ENCODE results near the gene MAN2A2. TPM values are rescaled to one million over a fixed set of nuclear protein-coding genes. Genes with fewer than 3 reads are reported as not detected.
A peak's percentile ranks its signal among the peaks of the same experiment; 100 is the strongest.
"Not testable (repeated sequence)": the region's sequence is repeated elsewhere in the genome, so short reads cannot be mapped to it uniquely, and the experiment has no call there.

The MAN2A2 gene
- total RNA-seq, 2 donors from 2014 or later, result 172 to 244 TPM

DNA sequence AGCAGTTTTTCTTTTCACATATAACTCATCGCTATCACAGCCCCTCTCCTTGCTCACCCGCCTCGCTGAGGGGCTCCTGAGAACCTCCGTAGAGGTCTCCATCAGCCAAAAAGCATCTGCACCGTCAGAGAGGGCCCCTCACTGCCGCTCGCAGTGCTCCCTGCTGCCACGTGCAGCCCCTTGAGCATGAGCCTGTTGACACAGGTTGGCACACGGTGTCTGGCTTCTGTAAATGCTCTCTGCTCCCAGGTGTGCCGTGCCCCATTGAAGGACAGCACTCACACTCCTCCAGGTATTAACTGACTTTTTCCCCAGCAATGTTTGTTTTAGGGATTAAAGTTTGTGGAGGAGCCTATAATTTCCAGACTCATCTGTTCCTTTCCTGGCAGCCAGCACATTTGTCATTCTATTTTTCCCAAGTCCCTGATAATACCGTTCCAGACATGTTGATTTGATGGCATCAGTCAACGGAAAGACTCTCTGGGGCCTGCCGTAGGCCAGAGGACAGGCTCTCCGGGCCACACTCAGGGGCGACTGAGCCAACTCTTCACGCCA lies 36.9 kb upstream of the MAN2A2 start:
- Mint-ChIP-seq H3K4me3 (no peak overlapping the region), H3K4me1 (ENCODE audit: low read depth in 2 of 2) (peaks cover 59 to 63% of the 10 kb centered on the region in 2 donors), H3K27ac (peak overlapping the region; percentile 99 to 100), H3K9me3 (no peaks in the 10 kb centered on the region), H3K36me3 (peaks cover 6% of the 10 kb centered on the region), H3K27me3 (no peaks in the 10 kb centered on the region)
- no peak for ATAC-seq
- no peak for DNase-seq (ENCODE audit: low spot score)

DNA sequence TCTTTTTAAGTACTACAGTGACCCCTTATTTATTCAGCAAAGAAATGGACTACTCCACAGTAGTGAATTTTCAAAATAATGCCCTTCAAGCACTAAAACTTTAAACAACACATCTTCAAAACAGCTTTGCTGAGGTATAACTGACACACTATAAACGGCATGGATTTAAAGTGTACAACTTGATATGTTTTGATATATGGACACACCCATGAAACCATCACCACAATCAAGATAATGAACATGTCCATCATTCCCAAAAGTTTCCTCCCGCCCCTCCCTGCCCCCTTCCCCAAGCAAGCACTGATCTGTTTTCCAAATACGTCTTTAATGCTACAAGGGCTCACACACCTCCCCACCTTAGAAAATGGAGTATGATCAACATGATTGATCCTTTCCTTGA lies 36.3 kb upstream of the MAN2A2 start:
- ATAC-seq (no peak), DNase-seq (ENCODE audit: low spot score) (no peak)
- Mint-ChIP-seq H3K4me1 (ENCODE audit: low read depth in 2 of 2) (peaks cover 56 to 61% of the 10 kb centered on the region in 2 donors), H3K9me3 (no peaks in the 10 kb centered on the region), H3K27ac (peak overlapping the region; percentile 99 to 100), H3K27me3 (no peaks in the 10 kb centered on the region), H3K36me3 (peaks cover 6% of the 10 kb centered on the region), H3K4me3 (no peak overlapping the region)

DNA sequence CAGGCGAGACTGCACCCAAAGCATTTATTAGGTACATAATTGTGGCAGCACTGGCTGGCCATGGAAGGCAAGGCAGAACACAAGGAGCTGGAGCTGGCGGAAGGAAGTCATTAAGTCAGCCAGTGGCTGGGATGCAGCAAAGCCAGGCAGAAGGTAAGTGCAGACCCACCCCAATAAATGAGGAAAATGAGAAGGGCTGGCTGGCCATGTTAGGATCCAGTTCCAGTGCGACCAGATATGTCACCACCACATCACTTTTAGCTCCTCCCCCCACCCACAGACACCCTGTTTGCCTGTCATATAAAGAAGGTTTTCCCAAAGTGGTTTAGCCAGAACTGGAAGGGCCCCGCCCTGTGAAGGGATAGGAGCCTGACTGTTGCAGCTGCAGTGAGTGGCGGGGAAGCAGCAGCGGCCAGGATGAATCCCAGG lies 34.8 kb upstream of the MAN2A2 start, which contains the start of gene FURIN:
TSS of gene FURIN (plus strand) at position 328 of the 429 bp plus-strand sequence. CDS start 7,153 bp downstream, outside the sequence.
- H3K27ac Mint-ChIP-seq, result peak within 1 kb of the TSS; percentile 99 to 100
- H3K27me3 Mint-ChIP-seq, result no peaks in the 10 kb centered on the region
- H3K4me1 Mint-ChIP-seq (ENCODE audit: low read depth in 2 of 2), result peaks cover 50 to 56% of the 10 kb centered on the region in 2 donors
- no peaks in the 10 kb centered on the region for H3K9me3 Mint-ChIP-seq
- ATAC-seq (no peak), DNase-seq (ENCODE audit: low spot score) (no peak)
- H3K4me3 Mint-ChIP-seq, result peak within 1 kb of the TSS; percentile 96
- H3K36me3 Mint-ChIP-seq, result peaks cover 12% of the 10 kb centered on the region

DNA sequence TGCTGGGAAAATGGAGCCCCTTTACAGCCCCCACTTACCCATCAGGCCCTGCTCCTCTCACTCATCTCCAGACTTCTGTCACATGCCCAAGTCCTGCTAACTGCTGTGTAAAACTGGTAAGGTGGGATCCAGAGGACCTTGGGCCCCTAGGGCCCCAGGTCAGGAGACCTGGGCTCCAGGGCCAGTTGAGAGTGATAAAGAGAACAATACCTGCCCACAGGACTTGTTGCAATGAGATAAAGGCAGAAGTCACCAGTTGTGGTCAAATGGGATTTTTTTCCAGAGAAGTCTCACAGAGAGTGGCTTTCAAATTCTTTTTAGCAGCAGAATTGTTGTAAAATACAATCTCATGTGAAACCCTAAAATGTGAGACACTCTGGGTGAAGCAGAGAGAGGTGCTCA lies 34.0 kb upstream of the MAN2A2 start:
- no peaks in the 10 kb centered on the region for H3K9me3 Mint-ChIP-seq
- H3K4me3 Mint-ChIP-seq, result peak overlapping the region; percentile 96
- DNase-seq (ENCODE audit: low spot score), result no peak
- H3K27me3 Mint-ChIP-seq, result no peaks in the 10 kb centered on the region
- H3K36me3 Mint-ChIP-seq, result peaks cover 12% of the 10 kb centered on the region
- H3K4me1 Mint-ChIP-seq (ENCODE audit: low read depth in 2 of 2), result peaks cover 41 to 50% of the 10 kb centered on the region in 2 donors
- H3K27ac Mint-ChIP-seq, result peak overlapping the region; percentile 99 to 100
- no peak for ATAC-seq

DNA sequence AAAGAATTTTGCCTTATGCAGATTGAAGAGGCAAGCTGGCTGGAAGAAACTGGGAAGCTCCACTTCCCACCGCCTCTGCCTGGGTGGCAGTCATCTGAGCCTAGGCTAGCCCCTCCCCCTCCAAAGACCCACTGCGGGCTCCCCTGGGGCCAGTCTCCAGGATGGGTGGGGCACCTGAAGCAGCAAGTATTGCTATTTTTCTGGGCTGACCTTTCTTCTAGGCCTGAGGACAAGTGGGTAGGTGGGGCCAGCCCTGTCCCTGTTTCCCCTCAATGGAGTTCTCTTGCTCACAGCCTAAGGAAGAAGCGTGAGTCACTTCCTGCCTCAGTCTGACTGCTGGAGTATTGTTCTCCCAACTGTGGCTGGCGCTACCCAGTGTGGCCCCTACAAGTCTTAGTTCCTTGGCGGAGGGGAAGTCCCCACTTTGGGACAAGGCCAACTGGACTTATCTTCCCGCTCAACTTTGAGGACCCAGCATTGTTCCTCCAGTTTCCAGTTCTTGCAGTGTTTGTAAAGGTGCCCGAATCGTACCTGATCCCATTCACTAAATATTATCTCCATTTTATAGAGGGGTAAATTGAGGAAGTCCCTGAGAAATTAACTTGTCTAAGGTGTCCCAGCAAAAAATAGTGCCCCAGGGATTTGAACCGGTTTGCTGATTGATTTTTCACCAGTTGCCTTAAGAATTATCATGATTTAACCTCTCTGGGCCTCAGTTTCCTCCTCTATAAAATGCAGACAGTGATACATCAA lies 33.3 kb upstream of the MAN2A2 start:
- peaks cover 46 to 51% of the 10 kb centered on the region in 2 donors for H3K4me1 Mint-ChIP-seq (ENCODE audit: low read depth in 2 of 2)
- H3K9me3 Mint-ChIP-seq, result no peaks in the 10 kb centered on the region
- DNase-seq (ENCODE audit: low spot score), result peak; percentile 85
- H3K36me3 Mint-ChIP-seq, result peaks cover 12% of the 10 kb centered on the region
- peak overlapping the region; percentile 99 to 100 for H3K27ac Mint-ChIP-seq
- peak; percentile 70 to 77 for ATAC-seq
- H3K27me3 Mint-ChIP-seq, result no peaks in the 10 kb centered on the region
- H3K4me3 Mint-ChIP-seq, result peak overlapping the region; percentile 96

DNA sequence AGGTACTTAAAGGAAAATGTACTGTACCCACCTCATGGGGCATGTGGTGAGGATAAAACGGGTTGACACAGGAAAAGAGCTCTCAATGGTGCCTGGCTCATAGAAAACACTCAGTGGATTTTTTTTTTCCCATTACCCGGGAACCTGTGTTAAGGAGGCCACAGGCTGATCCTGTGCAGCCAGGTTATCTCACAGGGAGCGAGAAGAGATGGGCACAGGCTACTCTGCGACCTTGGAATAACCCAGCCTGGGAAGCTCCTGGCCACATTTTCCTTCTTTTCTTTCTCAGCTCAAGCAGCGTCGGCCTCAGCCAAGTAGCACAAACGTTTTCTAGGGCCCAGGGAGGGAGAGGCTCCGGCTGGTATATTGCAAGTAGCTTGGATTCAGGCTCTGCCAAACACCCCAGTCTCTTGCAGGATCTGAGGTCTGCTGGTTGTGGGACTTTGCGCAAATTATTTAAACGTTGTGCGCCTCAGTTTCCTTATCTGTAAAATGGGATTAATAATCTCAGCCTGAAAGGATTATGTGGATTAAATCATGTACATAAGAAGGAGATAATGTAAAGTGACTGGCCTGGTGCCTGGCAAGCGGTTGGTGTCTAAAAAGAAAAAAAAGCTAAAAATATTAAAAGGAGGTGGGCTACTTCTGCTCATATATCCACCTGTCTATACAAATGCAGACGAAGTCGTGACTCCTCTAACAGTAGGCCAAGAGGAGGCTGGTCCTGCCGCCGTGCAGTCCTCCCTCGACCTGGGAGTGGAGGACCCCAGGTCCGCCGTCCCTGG lies 32.6 kb upstream of the MAN2A2 start:
- Mint-ChIP-seq H3K4me3 (peak overlapping the region; percentile 96), H3K9me3 (no peaks in the 10 kb centered on the region), H3K36me3 (peaks cover 12% of the 10 kb centered on the region), H3K27me3 (no peaks in the 10 kb centered on the region), H3K4me1 (ENCODE audit: low read depth in 2 of 2) (peaks cover 51 to 55% of the 10 kb centered on the region in 2 donors), H3K27ac (peak overlapping the region; percentile 99 to 100)
- DNase-seq (ENCODE audit: low spot score) (no peak), ATAC-seq (peak in 1 of 2 donors; percentile 29)

DNA sequence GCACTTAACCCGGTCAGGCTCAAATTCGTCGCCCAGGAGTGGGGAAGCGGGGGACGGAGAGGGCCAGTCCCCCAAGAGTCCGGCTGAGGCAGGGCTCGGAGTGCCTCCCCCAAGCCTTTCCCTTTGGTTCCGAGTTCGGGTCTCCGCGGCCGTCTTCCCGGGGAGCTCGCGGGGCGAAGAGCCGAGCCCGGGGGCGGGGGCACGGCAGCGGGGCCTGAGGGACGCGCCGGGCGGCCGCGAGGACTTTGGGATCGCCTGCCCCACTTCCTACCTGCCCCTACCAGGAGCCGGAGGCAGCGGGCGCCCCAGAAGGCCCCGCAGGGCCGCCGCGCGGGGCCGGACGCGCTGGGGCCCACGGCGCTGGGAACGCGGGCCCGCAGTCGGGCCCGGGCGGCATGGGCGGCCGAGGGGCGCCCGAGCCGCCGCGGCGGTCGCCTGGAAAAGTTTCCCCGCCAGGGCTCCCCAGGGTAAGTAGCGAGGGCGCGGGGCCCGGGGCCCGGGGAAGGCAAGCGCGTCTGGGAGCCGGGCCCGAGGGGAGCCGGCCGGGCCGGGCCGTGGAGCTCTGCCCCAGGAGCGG lies 31.9 kb upstream of the MAN2A2 start:
- ATAC-seq (peak; percentile 22 to 33), DNase-seq (ENCODE audit: low spot score) (no peak)
- Mint-ChIP-seq H3K4me3 (peak overlapping the region; percentile 96), H3K4me1 (ENCODE audit: low read depth in 2 of 2) (peaks cover 51 to 53% of the 10 kb centered on the region in 2 donors), H3K27ac (peak overlapping the region; percentile 99 to 100), H3K27me3 (no peaks in the 10 kb centered on the region), H3K9me3 (no peaks in the 10 kb centered on the region), H3K36me3 (peaks cover 12% of the 10 kb centered on the region)

DNA sequence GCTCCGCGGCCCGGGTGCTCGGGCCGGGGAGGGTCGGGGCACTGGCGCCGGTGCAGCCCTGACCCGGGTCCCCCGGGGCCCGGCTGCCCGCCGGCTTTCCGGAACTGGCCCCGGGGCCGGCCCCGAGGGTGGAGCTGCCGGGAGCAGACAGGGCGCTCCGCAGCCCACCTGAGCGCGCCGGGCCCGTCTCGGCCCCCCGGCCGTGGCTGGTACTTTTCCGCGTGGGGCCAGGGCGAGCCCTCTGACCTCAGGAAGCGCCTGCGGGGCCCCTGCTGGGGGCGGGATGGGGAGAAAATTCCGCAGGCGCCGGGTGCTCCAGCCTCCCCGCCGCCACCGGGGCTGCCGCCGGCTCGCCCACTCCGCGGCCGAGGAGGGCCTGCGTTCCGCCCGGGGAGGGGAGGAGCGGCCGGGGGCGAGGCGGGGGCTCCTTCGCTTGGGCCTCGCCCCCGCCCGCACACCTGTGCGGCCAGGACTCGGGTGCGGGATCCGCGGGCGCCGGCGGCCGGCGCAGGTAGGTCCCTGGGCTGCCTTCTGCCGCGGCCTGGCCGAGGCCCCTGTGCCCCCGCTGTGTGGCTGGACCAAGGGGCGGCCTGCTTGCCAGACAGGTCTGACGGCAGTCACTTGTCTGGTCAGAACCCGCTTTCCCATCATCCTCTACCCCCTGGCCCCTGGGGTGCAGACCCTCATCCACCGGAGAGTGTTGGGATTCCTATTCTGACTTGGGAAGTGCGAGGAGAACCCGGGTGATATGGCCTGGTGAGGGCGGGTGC lies 31.2 kb upstream of the MAN2A2 start:
- DNase-seq (ENCODE audit: low spot score), result no peak
- H3K27ac Mint-ChIP-seq, result peak overlapping the region; percentile 96 to 98
- H3K4me3 Mint-ChIP-seq, result peak overlapping the region; percentile 94
- peaks cover 55 to 58% of the 10 kb centered on the region in 2 donors for H3K4me1 Mint-ChIP-seq (ENCODE audit: low read depth in 2 of 2)
- H3K9me3 Mint-ChIP-seq, result no peaks in the 10 kb centered on the region
- no peaks in the 10 kb centered on the region for H3K27me3 Mint-ChIP-seq
- peak; percentile 29 to 40 for ATAC-seq
- peaks cover 14% of the 10 kb centered on the region for H3K36me3 Mint-ChIP-seq

DNA sequence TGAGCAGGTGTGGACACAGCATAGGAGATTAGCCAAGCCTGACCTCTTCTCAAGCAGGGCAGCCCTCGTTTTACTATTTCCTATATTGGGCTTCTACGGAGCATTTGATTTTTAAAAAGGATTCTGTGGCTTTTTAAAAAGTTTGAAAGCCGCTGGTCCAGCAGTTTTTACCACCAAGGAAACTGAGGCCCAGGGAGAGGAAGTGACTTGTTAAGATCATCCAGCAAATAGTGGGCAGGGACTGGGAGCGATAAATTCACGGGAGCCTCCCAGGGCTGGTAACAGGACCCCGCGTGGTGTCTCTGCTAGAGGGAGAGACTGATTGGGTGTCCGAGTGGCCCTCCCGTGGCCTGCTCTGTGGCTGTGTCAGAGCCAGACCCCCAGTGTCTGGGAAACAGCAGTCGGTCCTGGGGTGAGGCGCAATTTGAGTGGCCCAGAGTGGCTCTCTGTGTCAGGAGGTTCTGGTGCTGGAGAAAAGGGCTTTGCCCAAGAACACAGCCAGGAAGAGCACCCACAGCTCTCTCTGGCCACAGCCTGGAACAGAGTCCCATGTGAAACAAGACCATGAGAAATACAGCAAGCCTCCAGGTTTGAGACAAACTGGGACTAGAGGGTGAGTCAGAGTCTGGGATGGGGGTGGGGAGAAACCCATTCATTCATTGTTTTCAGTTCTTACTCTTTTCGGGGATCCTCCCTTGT lies 30.5 kb upstream of the MAN2A2 start:
- H3K4me3 Mint-ChIP-seq, result peak overlapping the region; percentile 94
- H3K36me3 Mint-ChIP-seq, result peaks cover 17% of the 10 kb centered on the region
- peak; percentile 61 to 67 for ATAC-seq
- no peaks in the 10 kb centered on the region for H3K27me3 Mint-ChIP-seq
- peak overlapping the region; percentile 96 to 98 for H3K27ac Mint-ChIP-seq
- H3K4me1 Mint-ChIP-seq (ENCODE audit: low read depth in 2 of 2), result peaks cover 56 to 60% of the 10 kb centered on the region in 2 donors
- H3K9me3 Mint-ChIP-seq, result no peaks in the 10 kb centered on the region
- DNase-seq (ENCODE audit: low spot score), result no peak

DNA sequence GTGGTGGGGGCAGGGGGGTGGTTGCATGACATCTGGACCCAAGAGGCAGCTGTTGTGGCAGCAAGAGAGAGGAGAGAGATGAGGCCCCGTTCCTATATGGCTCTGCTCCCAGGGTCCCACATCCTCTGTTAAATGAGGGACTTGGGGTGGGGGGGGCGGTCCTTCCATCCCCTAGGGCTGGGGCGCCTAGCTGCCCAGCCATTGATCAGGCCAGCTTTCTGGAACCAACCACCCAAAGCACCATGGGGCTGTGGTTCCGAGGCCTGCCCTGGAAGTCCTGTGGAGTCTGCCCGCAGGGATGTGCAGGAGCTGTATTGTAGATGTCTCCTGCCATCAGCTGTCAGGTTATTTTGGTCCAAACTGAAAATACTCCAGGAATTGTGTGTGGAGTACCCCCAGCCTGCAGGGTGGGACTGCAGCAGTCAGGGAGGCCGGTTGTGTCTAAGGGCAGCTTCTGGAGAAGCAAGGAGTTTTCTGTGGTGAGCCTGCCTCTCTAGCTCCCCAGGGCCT lies 29.6 kb upstream of the MAN2A2 start:
- H3K27me3 Mint-ChIP-seq, result no peaks in the 10 kb centered on the region
- H3K4me1 Mint-ChIP-seq (ENCODE audit: low read depth in 2 of 2), result peaks cover 53 to 54% of the 10 kb centered on the region in 2 donors
- DNase-seq (ENCODE audit: low spot score) (no peak), ATAC-seq (no peak)
- H3K9me3 Mint-ChIP-seq, result no peaks in the 10 kb centered on the region
- H3K36me3 Mint-ChIP-seq, result peaks cover 17% of the 10 kb centered on the region
- H3K27ac Mint-ChIP-seq, result peak overlapping the region; percentile 96 to 98
- H3K4me3 Mint-ChIP-seq, result peak overlapping the region; percentile 94

DNA sequence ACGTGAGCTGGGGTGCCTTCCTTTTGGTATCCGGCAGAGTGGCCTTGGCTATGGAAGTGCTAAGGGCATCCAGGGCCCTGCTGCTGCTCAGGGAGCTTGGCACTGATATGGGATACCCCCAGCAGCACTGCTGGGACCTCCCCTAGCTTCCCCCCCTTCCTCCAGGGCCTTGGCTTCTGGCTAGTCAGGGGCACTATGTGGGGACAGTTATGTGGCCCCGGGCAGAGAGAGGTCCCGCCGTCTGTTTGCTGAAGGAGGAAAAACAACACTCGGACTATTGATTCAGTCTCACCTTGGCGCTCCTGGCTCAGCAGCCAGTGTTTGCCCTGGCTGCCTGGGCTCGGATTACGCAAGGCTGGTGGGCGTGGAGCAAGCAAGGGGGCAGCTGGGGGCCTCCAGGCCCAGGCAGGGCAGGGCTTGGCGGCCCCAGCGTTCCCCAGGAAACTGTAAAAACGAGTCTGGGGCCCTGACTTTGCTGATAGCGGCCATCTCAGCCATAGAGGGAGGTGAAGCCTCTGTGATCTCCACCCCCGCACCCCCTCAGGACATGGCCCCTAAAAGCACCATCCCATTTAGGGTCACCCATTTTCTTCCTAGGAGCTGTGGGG lies 29.0 kb upstream of the MAN2A2 start:
- ATAC-seq, result peak in 1 of 2 donors; percentile 20
- peaks cover 48 to 49% of the 10 kb centered on the region in 2 donors for H3K4me1 Mint-ChIP-seq (ENCODE audit: low read depth in 2 of 2)

DNA sequence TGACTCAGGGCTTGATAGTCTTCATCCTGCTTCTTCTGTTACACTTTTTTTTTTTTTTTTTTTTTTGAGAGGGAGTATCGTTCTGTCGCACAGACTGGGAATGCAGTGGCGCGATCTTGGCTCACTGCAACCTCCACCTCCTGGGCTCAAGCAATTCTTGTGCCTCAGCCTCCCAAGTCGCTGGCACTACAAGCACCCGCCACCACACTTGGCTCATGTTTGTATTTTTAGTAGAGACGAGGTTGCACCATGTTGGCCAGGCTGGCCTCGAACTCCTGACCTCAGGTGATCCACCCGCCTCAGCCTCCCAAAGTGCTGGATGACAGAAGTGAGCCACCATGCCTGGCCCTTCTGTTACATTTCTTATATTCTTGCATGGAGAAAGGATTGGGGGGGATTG lies 28.1 kb upstream of the MAN2A2 start:
- Mint-ChIP-seq H3K4me1 (ENCODE audit: low read depth in 2 of 2) (peaks cover 39 to 46% of the 10 kb centered on the region in 2 donors), H3K36me3 (peaks cover 17% of the 10 kb centered on the region)

More for the DNA sequence above, 29.0 kb upstream of the MAN2A2 start:
- DNase-seq (ENCODE audit: low spot score), result no peak
- Mint-ChIP-seq H3K4me3 (peak overlapping the region; percentile 94), H3K27me3 (no peaks in the 10 kb centered on the region), H3K36me3 (peaks cover 17% of the 10 kb centered on the region), H3K9me3 (no peaks in the 10 kb centered on the region), H3K27ac (peak overlapping the region; percentile 96 to 98)

More for the DNA sequence above, 28.1 kb upstream of the MAN2A2 start:
- not testable (repeated sequence) for H3K9me3 Mint-ChIP-seq; DNase-seq (ENCODE audit: low spot score); H3K27me3 Mint-ChIP-seq; ATAC-seq
- Mint-ChIP-seq H3K4me3 (peak overlapping the region; percentile 94), H3K27ac (peak overlapping the region; percentile 96 to 98)

Measured in natural killer cell treated with Interleukin-12 subunit alpha and Interleukin-12 subunit beta and Interleukin-15 and Interleukin-18, amount 100 ng/mL, for 72 hours (primary cell).